ENCODE data around the gene MIOX. TPM values are rescaled to one million over a fixed set of nuclear protein-coding genes. Genes with fewer than 3 reads are reported as not detected.

The MIOX gene
- total and polyA plus RNA-seq, 10 of the 15 experiments (the other 5 are each of a cell fraction or from before 2014, with no cell fraction given): 0.10 to 0.31 TPM; not detected in 8

- FAIRE-seq: no peak
Measured at GRCh38 chr22:50518606-50519005, 31.9 kb downstream of the MIOX start.

GRCh38 chr22:50519151-50519550 lies 32.5 kb downstream of the MIOX start:
- H3K27me3 ChIP-seq (replicated peaks in 1 of 2; ENCODE audit: control insufficient read depth in 2 of 2, insufficient read depth in 2 of 2, low read length in 1 of 2): no peaks in the 10 kb centered on the region
- no peaks in the 10 kb centered on the region for H4K20me1 ChIP-seq (ENCODE audit: control insufficient read depth, insufficient read depth)
- H3K4me2 ChIP-seq (ENCODE audit: control insufficient read depth, insufficient read depth): no peak overlapping the region
- H3K9me3 ChIP-seq (replicated peaks; ENCODE audit: control insufficient read depth, insufficient read depth, low read length): no peaks in the 10 kb centered on the region
- ATAC-seq (no peak), FAIRE-seq (no peak), DNase-seq (ENCODE audit: low read depth, low spot score) (no peak)
- ChIA-PET CTCF (interaction anchor here (0.6 kb wide), 1 partner anchor 100 kb away, joined by 3 read pairs; no protein-coding TSS in a partner anchor), RAD21 (ENCODE audit: unreplicated experiment) (no interaction called here), SMC1A (ENCODE audit: uncharacterized antibody, unreplicated experiment) (no interaction called here), POLR2A (interaction anchor here (1.2 kb wide), 1 partner anchor 47 kb away, joined by 3 read pairs; no protein-coding TSS in a partner anchor)
- no peak overlapping the region for H3K27ac ChIP-seq (ENCODE audit: control insufficient read depth, insufficient read depth)
- no TSS peak for BruUV-seq (replicated peaks)
- H2AFZ ChIP-seq (ENCODE audit: control insufficient read depth, low read depth, low read length): no peak overlapping the region
- intact Hi-C loops (cut with micrococcal nuclease; ENCODE audit: unreplicated experiment): no loop called here
- H3K4me1 ChIP-seq (ENCODE audit: control insufficient read depth, insufficient read depth, low read length): no peaks in the 10 kb centered on the region; the same call in 1 of the 2 replicates
- no peak overlapping the region for H3K9ac ChIP-seq (ENCODE audit: control insufficient read depth, insufficient read depth, low read length)
- no peak overlapping the region for H3K4me3 ChIP-seq
- 88% methylated on average over 8 of the region's 8 CpGs for WGBS (ENCODE audit: insufficient coverage, insufficient replicate concordance, low lambda C conversion rate, missing lambda C conversion rate)
- in situ Hi-C loops (cut with MboI): no loop called here
- H3K79me2 ChIP-seq (ENCODE audit: control insufficient read depth, insufficient read depth, low read length): peaks cover 13% of the 10 kb centered on the region
- H3K36me3 ChIP-seq (ENCODE audit: control insufficient read depth in 2 of 2, insufficient read depth in 2 of 2, low read length in 1 of 2): peaks cover 10 to 50% of the 10 kb centered on the region in 2 experiments; a peak in 3 of 4 replicates
- no peak for TF ChIP-seq ZBTB33 (IDR thresholded peaks at IDR 0.05)
- TF ChIP-seq POU2F2 (IDR thresholded peaks at IDR 0.05; ENCODE audit: borderline replicate concordance, low read depth, low read length): no peak
- TF ChIP-seq CHD2 (IDR thresholded peaks at IDR 0.05; ENCODE audit: borderline replicate concordance, low read depth, low read length): no peak
- TF ChIP-seq SRF (IDR thresholded peaks at IDR 0.05; ENCODE audit: low read depth in 2 of 2, low read length in 2 of 2): no peak
- no peak for TF ChIP-seq MLLT1 (IDR thresholded peaks at IDR 0.05)
- TF ChIP-seq ZNF24 (IDR thresholded peaks at IDR 0.05): no peak
- TF ChIP-seq SIN3A (IDR thresholded peaks at IDR 0.05; ENCODE audit: low read depth, low read length): no peak
- TF ChIP-seq RB1 (IDR thresholded peaks at IDR 0.05; ENCODE audit: borderline replicate concordance): no peak
- no peak for TF ChIP-seq CREB1 (IDR thresholded peaks at IDR 0.05; ENCODE audit: low read depth)
- TF ChIP-seq ETV6 (conservative IDR thresholded peaks at IDR 0.05 in 1 of 2, IDR thresholded peaks at IDR 0.05 in 1 of 2; ENCODE audit: borderline replicate concordance in 1 of 2, low read depth in 1 of 2): no peak
- no peak for TF ChIP-seq ZNF274 (IDR thresholded peaks at IDR 0.05; ENCODE audit: insufficient read depth, insufficient read length)

More at GRCh38 chr22:50518606-50519005, 31.9 kb downstream of the MIOX start:
- H3K27me3 ChIP-seq (replicated peaks in 1 of 2; ENCODE audit: control insufficient read depth in 2 of 2, insufficient read depth in 2 of 2, low read length in 1 of 2): no peaks in the 10 kb centered on the region
- over 99% methylated on average over 7 of the region's 7 CpGs for WGBS (ENCODE audit: insufficient coverage, insufficient replicate concordance, low lambda C conversion rate, missing lambda C conversion rate)
- ChIA-PET POLR2A (interaction anchor here (1.2 kb wide), 1 partner anchor 47 kb away, joined by 3 read pairs; no protein-coding TSS in a partner anchor), CTCF (interaction anchor here (0.6 kb wide), 1 partner anchor 100 kb away, joined by 3 read pairs; no protein-coding TSS in a partner anchor), SMC1A (ENCODE audit: uncharacterized antibody, unreplicated experiment) (no interaction called here), RAD21 (ENCODE audit: unreplicated experiment) (no interaction called here)
- DNase-seq (ENCODE audit: low read depth, low spot score) (no peak), ATAC-seq (no peak)
- BruUV-seq (replicated peaks): no TSS peak
- H3K4me1 ChIP-seq (ENCODE audit: control insufficient read depth, insufficient read depth, low read length): no peaks in the 10 kb centered on the region
- intact Hi-C loops (cut with micrococcal nuclease; ENCODE audit: unreplicated experiment) (no loop called here), in situ Hi-C loops (cut with MboI) (no loop called here)
- H2AFZ ChIP-seq (ENCODE audit: control insufficient read depth, low read depth, low read length): no peak overlapping the region
- peaks cover 10% of the 10 kb centered on the region for H3K79me2 ChIP-seq (ENCODE audit: control insufficient read depth, insufficient read depth, low read length)
- no peak for TF ChIP-seq TCF3 (IDR thresholded peaks at IDR 0.05; ENCODE audit: borderline replicate concordance, insufficient read depth, low read depth, low read length)
- TF ChIP-seq RCOR1 (conservative IDR thresholded peaks at IDR 0.05; ENCODE audit: low read depth, low read length): no peak
- H3K9ac ChIP-seq (ENCODE audit: control insufficient read depth, insufficient read depth, low read length): no peak overlapping the region
- H3K36me3 ChIP-seq (ENCODE audit: control insufficient read depth in 2 of 2, insufficient read depth in 2 of 2, low read length in 1 of 2): peaks cover 10 to 47% of the 10 kb centered on the region in 2 experiments; a peak in 3 of 4 replicates
- no peak overlapping the region for H3K4me2 ChIP-seq (ENCODE audit: control insufficient read depth, insufficient read depth)
- H3K27ac ChIP-seq (ENCODE audit: control insufficient read depth, insufficient read depth): no peak overlapping the region
- H3K4me3 ChIP-seq: no peak overlapping the region
- no peaks in the 10 kb centered on the region for H3K9me3 ChIP-seq (replicated peaks; ENCODE audit: control insufficient read depth, insufficient read depth, low read length)
- H4K20me1 ChIP-seq (ENCODE audit: control insufficient read depth, insufficient read depth): no peaks in the 10 kb centered on the region
